K562 (cell line): ENCODE results near the gene ZC3H18. TPM values are rescaled to one million over a fixed set of nuclear protein-coding genes. Genes with fewer than 3 reads are reported as not detected.

Source experiments
- ATAC-seq: fragments of 200-7000 bp; cut with Tn5 transposase; 3 replicates; pipeline ENCODE4 v1.9.1; 2020; ENCODE audit warnings: moderate library complexity
- BruUV-seq: library from RNA; stranded (reverse); fragments of 400-500 nt; replicated peaks from 2 replicates; lab custom pipeline; 2021; lab: Mats Ljungman, UMichigan
- CTCF ChIA-PET: fragments of 300-600 bp; formaldehyde crosslinking; extraction: SDS; loops from one replicate; lab custom pipeline; 2021; ENCODE audit warnings: low intra/inter-chr PET ratio; lab: Yijun Ruan, JAX
- POLR2A ChIA-PET: fragments of 300-600, 350-650 bp; sonication (Branson Sonifier 250); formaldehyde crosslinking; extraction: SDS; loops from one replicate; lab custom pipeline; 2021; ENCODE audit warnings: antibody characterized with exemption, inconsistent platforms; lab: Yijun Ruan, JAX
- DNase-seq, 4 experiments: peaks; one replicate each; pipeline versions ENCODE4 v3.0.0 to v3.0.0-alpha.2; 2011 to 2018; ENCODE audit warnings: low spot score in 3 of 4, mixed read lengths in 3 of 4; ENCODE audit errors: extremely low read depth in 1 of 4
- FAIRE-seq: peaks from 2 replicates; lab custom pipeline; 2011; peaks lifted over from hg19 to GRCh38; lab: Jason Lieb, UNC
- H2AFZ ChIP-seq: 2 replicates; pipeline ENCODE4 v1.6.0; 2011; ENCODE audit warnings: low read depth, low read length, control low read depth, inconsistent platforms
- H3K27ac ChIP-seq: fragments of 200-600 bp; 3 replicates; pipeline ENCODE4 v1.8.0; 2011; ENCODE audit warnings: low read depth, mild to moderate bottlenecking, control low read depth, inconsistent platforms, low read length, moderate library complexity, mixed read lengths; ENCODE audit errors: extremely low read depth
- H3K27me3 ChIP-seq, 2 experiments: fragments of 300-600 bp in 1 of 2; 2 replicates in 1 of 2; 3 replicates in 1 of 2; pipeline versions ENCODE4 v1.6.0 to v1.8.0; 2011; ENCODE audit warnings: inconsistent platforms in 2 of 2, low read length in 2 of 2, mild to moderate bottlenecking in 1 of 2, mixed read lengths in 1 of 2, moderate library complexity in 1 of 2; ENCODE audit not compliant: control insufficient read depth in 2 of 2, insufficient read depth in 2 of 2
- H3K36me3 ChIP-seq: fragments of 300-600 bp; 3 replicates; pipeline ENCODE4 v1.8.0; 2011; ENCODE audit warnings: mild to moderate bottlenecking, low read length, inconsistent platforms; ENCODE audit not compliant: control insufficient read depth, insufficient read depth
- H3K4me1 ChIP-seq, 2 experiments: fragments of 200-600 bp in 1 of 2; replicated peaks in 1 of 2; 2 replicates in 1 of 2; 3 replicates in 1 of 2; pipeline versions ENCODE4 v1.5.1 to v1.8.0; 2011; ENCODE audit warnings: inconsistent platforms in 2 of 2, low read length in 2 of 2, mild to moderate bottlenecking in 1 of 2, mixed read lengths in 1 of 2, moderate library complexity in 1 of 2; ENCODE audit not compliant: control insufficient read depth in 2 of 2, insufficient read depth in 2 of 2
- H3K4me2 ChIP-seq: 2 replicates; pipeline ENCODE4 v1.6.1; 2011; ENCODE audit warnings: low read length, control low read depth, inconsistent platforms, mixed read lengths; ENCODE audit not compliant: insufficient read depth
- H3K4me3 ChIP-seq: fragments of 200-600 bp; sonication (generic), shearing (Covaris generic); 2 replicates; pipeline ENCODE4 v1.5.1; 2016; ENCODE audit warnings: control low read depth, inconsistent platforms
- H3K79me2 ChIP-seq: fragments of 200-600 bp; 3 replicates; pipeline ENCODE4 v1.8.0; 2011; ENCODE audit warnings: low read length, inconsistent platforms; ENCODE audit not compliant: control insufficient read depth, insufficient read depth
- H3K9ac ChIP-seq, 2 experiments: 2 replicates each; pipeline versions ENCODE4 v1.6.0 to v1.6.1; 2011; ENCODE audit warnings: low read depth in 2 of 2, low read length in 2 of 2, control low read depth in 1 of 2, inconsistent platforms in 1 of 2, mild to moderate bottlenecking in 1 of 2, mixed read lengths in 1 of 2; ENCODE audit not compliant: insufficient read depth in 1 of 2
- H3K9me1 ChIP-seq: one replicate; pipeline ENCODE4 v1.6.0; 2011; ENCODE audit warnings: inconsistent platforms, mild to moderate bottlenecking, low read length, moderate library complexity; ENCODE audit not compliant: control insufficient read depth, insufficient read depth
- H3K9me3 ChIP-seq: replicated peaks from 2 replicates; pipeline ENCODE4 v1.5.1; 2011; ENCODE audit warnings: low read depth, low read length, inconsistent platforms; ENCODE audit not compliant: control insufficient read depth, insufficient read depth
- H4K20me1 ChIP-seq: replicated peaks from 2 replicates; pipeline ENCODE4 v1.6.1; 2011; ENCODE audit warnings: low read length, inconsistent platforms, mixed read lengths; ENCODE audit not compliant: control insufficient read depth, insufficient read depth
- ARID1B ChIP-seq: fragments of 450-650 bp; IDR thresholded peaks from 2 replicates; pipeline ENCODE4 v1.6.1; 2016; ENCODE audit warnings: antibody characterized with exemption, mild to moderate bottlenecking, inconsistent platforms
- DNMT1 ChIP-seq: fragments of 450-650 bp; IDR thresholded peaks from 2 replicates; pipeline ENCODE4 v1.6.1; 2016; ENCODE audit warnings: antibody characterized with exemption, mild to moderate bottlenecking
- ELF4 ChIP-seq: fragments of 450-650 bp; formaldehyde crosslinking; IDR thresholded peaks from 2 replicates; pipeline ENCODE4 v1.4.0; 2022; ENCODE audit warnings: missing genetic modification characterization
- MCM3 ChIP-seq: fragments of 450-650 bp; IDR thresholded peaks from 2 replicates; pipeline ENCODE4 v1.6.1; 2016
- MITF ChIP-seq: IDR thresholded peaks from 2 replicates; pipeline ENCODE4 v1.6.1; 2014; ENCODE audit warnings: antibody characterized with exemption
- NFATC3 ChIP-seq: fragments of 450-650 bp; IDR thresholded peaks from 2 replicates; pipeline ENCODE4 v1.6.1; 2017; ENCODE audit warnings: mild to moderate bottlenecking
- PRPF4 ChIP-seq: fragments of 200-400 bp; formaldehyde crosslinking; IDR thresholded peaks from one replicate; pipeline ENCODE4 v1.6.1; 2017; ENCODE audit warnings: low read length, low read depth, mild to moderate bottlenecking; ENCODE audit not compliant: insufficient read depth, poor library complexity, severe bottlenecking
- PTBP1 ChIP-seq: fragments of 200-400 bp; formaldehyde crosslinking; IDR thresholded peaks from 2 replicates; pipeline ENCODE4 v1.6.1; 2017; ENCODE audit warnings: low read depth, low read length
- SMARCC2 ChIP-seq: fragments of 450-650 bp; IDR thresholded peaks from 2 replicates; pipeline ENCODE4 v1.6.1; 2017; ENCODE audit warnings: antibody characterized with exemption, moderate library complexity, mild to moderate bottlenecking, low read depth
- SRF ChIP-seq, 2 experiments: fragments of 250-450, 450-650 bp in 1 of 2; sonication (Bioruptor Pico) in 1 of 2; sonication (generic) in 1 of 2; formaldehyde crosslinking; IDR thresholded peaks; 2 replicates each; pipeline versions ENCODE4 v1.5.0 to v1.5.1; 2020 to 2022; ENCODE audit warnings: mild to moderate bottlenecking in 1 of 2, missing genetic modification reagents in 1 of 2
- USF1 ChIP-seq: sonication (generic); formaldehyde crosslinking; IDR thresholded peaks from 2 replicates; pipeline ENCODE4 v1.9.0; 2022; ENCODE audit warnings: mild to moderate bottlenecking, missing genetic modification reagents
- USF2 ChIP-seq: sonication (generic); formaldehyde crosslinking; IDR thresholded peaks from 2 replicates; pipeline ENCODE4 v1.5.0; 2020; ENCODE audit warnings: missing genetic modification reagents
- ZNF184 ChIP-seq: sonication (generic); formaldehyde crosslinking; IDR thresholded peaks from 2 replicates; pipeline ENCODE4 v1.5.0; 2020; ENCODE audit warnings: missing genetic modification reagents
- ZNF76 ChIP-seq: fragments of 250-450 bp; sonication (Bioruptor Pico); IDR thresholded peaks from 2 replicates; pipeline ENCODE4 v1.4.0; 2020; ENCODE audit warnings: mild to moderate bottlenecking, moderate library complexity, borderline replicate concordance
- WGBS: fragments of 100-300 bp; shearing (Covaris generic); methylation state at CpG from one replicate; pipeline ENCODE4 v1.1.6; 2016; ENCODE audit warnings: low coverage, mixed read lengths; ENCODE audit not compliant: insufficient coverage; ENCODE audit errors: missing lambda C conversion rate; 5-methylcytosine and 5-hydroxymethylcytosine counted together
- in situ Hi-C: fragments of 300-500 bp; cut with MboI; formaldehyde crosslinking; loops from 4 replicates; pipeline ENCODE4 v1.15.0; 2018; ENCODE audit warnings: inconsistent platforms, mixed read lengths
- intact Hi-C: fragments of 100-400 bp; cut with micrococcal nuclease; formaldehyde crosslinking; loops from 2 replicates; pipeline ENCODE4 v1.14.2; 2022
- polyA plus RNA-seq, 8 experiments: library from polyadenylated mRNA; depleted of rRNA in 4 of 8; stranded (reverse) in 5 of 8; unstranded in 3 of 8; fragments of >200 nt; fragmentation: Nextera tagmentation in 2 of 8; fragmentation: Illumina TruSeq in 1 of 8; extraction: Ambion mirVana in 2 of 8; extraction: Trizol in 1 of 8; gene quantifications; 2 replicates each; pipeline versions ENCODE4 v1.2.1 to v1.2.3, GENCODE V29; 2011 to 2014; ENCODE audit warnings: inconsistent platforms in 1 of 8, missing spikeins in 1 of 8
- total RNA-seq, 7 experiments: library from RNA; depleted of rRNA in 6 of 7; stranded (reverse); fragments of >200 nt in 6 of 7; fragmentation: Illumina TruSeq in 2 of 7; extraction: Trizol in 2 of 7; gene quantifications; 2 replicates each; pipeline versions ENCODE4 v1.2.1 to v1.2.3, GENCODE V29; 2011 to 2021; ENCODE audit warnings: low replicate concordance in 1 of 7

ZC3H18 gene
- total and polyA plus RNA-seq, 9 of the 15 experiments (the other 6 are each of a cell fraction or from before 2014, with no cell fraction given): 1.7 to 88.7 (median 26.9) TPM

- CTCF ChIA-PET: no interaction called here
- H3K27me3 ChIP-seq: peaks cover 13 to 25% of the 10 kb centered on the region in 2 experiments; a peak in 3 of 5 replicates
- 30% methylated on average over 13 of the region's 13 CpGs for WGBS
- H3K4me3 ChIP-seq: no peak overlapping the region
- H3K36me3 ChIP-seq: no peaks in the 10 kb centered on the region
- TF ChIP-seq PRPF4 (no peak), ZNF76 (CRISPR knock-in tag) (no peak), MITF (no peak), DNMT1 (no peak), ARID1B (no peak), SMARCC2 (no peak), MCM3 (no peak), USF2 (CRISPR knock-in tag) (0 out of 2 replicates have a peak, but pooled peaks have one; percentile 26), PTBP1 (no peak), USF1 (CRISPR knock-in tag) (peak; percentile 29; the same call in 1 of the 2 replicates), SRF (CRISPR knock-in tag; IDR thresholded peaks at IDR 0.05) (0 out of 4 replicates have a peak, but pooled peaks of 1 of the 2 experiments have one; percentile 32), ELF4 (CRISPR knock-in tag) (no peak), NFATC3 (no peak), ZNF184 (CRISPR knock-in tag) (no peak)
- peaks cover 25 to 55% of the 10 kb centered on the region in 2 experiments for H3K4me1 ChIP-seq
- no peak overlapping the region for H3K27ac ChIP-seq
- no peak for ATAC-seq
- no peaks in the 10 kb centered on the region; the same call in 1 of the 2 replicates for H4K20me1 ChIP-seq
- peak overlapping the region; percentile 2; the same call in 1 of the 2 replicates for H3K4me2 ChIP-seq
- H3K79me2 ChIP-seq: no peaks in the 10 kb centered on the region
- in situ Hi-C loops: no loop called here
- H3K9me3 ChIP-seq: peaks cover 8% of the 10 kb centered on the region
- peak overlapping the region in 1 of 2 experiments; percentile 88; a peak in 1 of 4 replicates for H3K9ac ChIP-seq
- H2AFZ ChIP-seq: peak overlapping the region; percentile 26
- POLR2A ChIA-PET: interaction anchor here (0.6 kb wide), 1 partner anchor 78 kb away, joined by 3 read pairs; no protein-coding TSS in a partner anchor
- BruUV-seq: no TSS peak
- no peak for FAIRE-seq
- intact Hi-C loops: no loop called here
- no peaks in the 10 kb centered on the region for H3K9me1 ChIP-seq
- DNase-seq: peak in 1 of 4 experiments; percentile 27
Observed at GRCh38 chr16:88552815-88553214, 17.4 kb upstream of the ZC3H18 start.
